GM19025 (cell line): Measurements from ENCODE around the gene SESTD1.

Experiments
- ATAC-seq: cut with Tn5 transposase; IDR thresholded peaks from one replicate; pipeline ENCODE4 v1.9.1; 2021; ENCODE audit warnings: mild to moderate bottlenecking, low read depth, moderate library complexity; ENCODE audit not compliant: unreplicated experiment

Gene SESTD1

GRCh38 chr2:179264368-179265081 lies at the start of gene SESTD1:
Gene SESTD1 (minus strand): TSS chr2:179264832. CDS start chr2:179191841, 72,991 bp downstream.
- peak; percentile 68 for ATAC-seq

- no peak for ATAC-seq
Measured at GRCh38 chr2:179313057-179313456, 48.4 kb upstream of the SESTD1 start.

GRCh38 chr2:179311101-179311500 lies 46.5 kb upstream of the SESTD1 start:
- no peak for ATAC-seq

GRCh38 chr2:179307616-179308371 lies 43.2 kb upstream of the SESTD1 start:
- ATAC-seq, result no peak

GRCh38 chr2:179305125-179305524 lies 40.5 kb upstream of the SESTD1 start:
- no peak for ATAC-seq

GRCh38 chr2:179304424-179304823 lies 39.8 kb upstream of the SESTD1 start:
- no peak for ATAC-seq

GRCh38 chr2:179302764-179303571 lies 38.3 kb upstream of the SESTD1 start:
- ATAC-seq, result no peak

GRCh38 chr2:179302149-179302548 lies 37.5 kb upstream of the SESTD1 start:
- ATAC-seq, result no peak

- ATAC-seq, result no peak
Measured at GRCh38 chr2:179298666-179299065, 34.0 kb upstream of the SESTD1 start.

- ATAC-seq, result no peak
Measured at GRCh38 chr2:179297927-179298326, 33.3 kb upstream of the SESTD1 start.

GRCh38 chr2:179290329-179290728 lies 25.7 kb upstream of the SESTD1 start:
- no peak for ATAC-seq

GRCh38 chr2:179285060-179285459 lies 20.4 kb upstream of the SESTD1 start:
- no peak for ATAC-seq

- no peak for ATAC-seq
Measured at GRCh38 chr2:179277429-179278196, 13.0 kb upstream of the SESTD1 start.

- no peak for ATAC-seq
Measured at GRCh38 chr2:179275253-179276012, 10.8 kb upstream of the SESTD1 start.

GRCh38 chr2:179274749-179275148 lies 10.1 kb upstream of the SESTD1 start:
- peak; percentile 90 for ATAC-seq

GRCh38 chr2:179273461-179273962 lies 8.9 kb upstream of the SESTD1 start:
- ATAC-seq, result no peak

GRCh38 chr2:179272406-179273192 lies 8.0 kb upstream of the SESTD1 start:
- ATAC-seq, result no peak

GRCh38 chr2:179270689-179271088 lies 6.1 kb upstream of the SESTD1 start:
- no peak for ATAC-seq
